ENCODE data around the gene TMEM126B.

Gene TMEM126B

DNA sequence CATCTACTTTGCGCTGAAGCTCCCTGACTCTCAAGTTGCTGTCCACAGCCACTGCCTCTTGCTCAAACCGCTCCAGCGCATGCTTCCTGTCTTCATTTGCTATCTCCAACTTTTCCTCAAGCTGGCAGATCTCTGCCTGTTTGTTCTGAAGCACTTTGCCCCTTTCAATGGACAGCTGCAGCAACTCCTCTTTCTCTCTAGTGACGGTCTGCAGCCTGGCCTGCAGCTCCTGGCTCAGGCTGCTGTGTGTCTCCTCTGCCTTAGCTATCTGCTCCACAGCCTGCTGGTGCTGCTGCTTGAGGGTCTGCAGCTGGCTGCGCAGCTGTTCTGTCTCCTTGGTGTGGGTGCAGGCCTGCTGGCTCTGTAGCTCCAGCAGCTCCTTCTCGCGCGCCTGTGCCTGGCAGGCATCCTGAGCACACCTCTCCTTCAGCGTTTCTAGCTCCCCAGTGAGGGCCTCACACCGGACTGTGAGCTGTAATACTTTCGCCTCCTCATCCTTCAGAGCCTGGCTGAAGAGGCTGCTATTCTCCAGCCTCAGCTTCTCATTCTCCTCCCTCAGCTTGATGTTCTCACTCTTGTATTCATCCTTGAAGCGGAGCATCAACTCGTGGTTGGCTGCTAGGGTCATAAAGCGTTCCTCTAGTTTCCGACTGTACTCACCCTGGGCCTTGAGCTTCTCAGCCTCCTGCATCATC lies 56.9 kb downstream of the TMEM126B start (continued):
- no peak for TF ChIP-seq CSRNP3 (CRISPR knock-in tag; IDR thresholded peaks at IDR 0.05)
- no peak for TF ChIP-seq ZNF8 (CRISPR knock-in tag; IDR thresholded peaks at IDR 0.05)
- no peak for TF ChIP-seq TCF4 (CRISPR knock-in tag; IDR thresholded peaks at IDR 0.05; ENCODE audit: borderline replicate concordance)

- ATAC-seq = peak; percentile 95
- TF ChIP-seq ISL1 (CRISPR knock-in tag; IDR thresholded peaks at IDR 0.05) (no peak), ARNTL (CRISPR knock-in tag; IDR thresholded peaks at IDR 0.05; ENCODE audit: borderline replicate concordance, low read depth) (no peak), ZFP3 (CRISPR knock-in tag; IDR thresholded peaks at IDR 0.05) (no peak), SNAI2 (CRISPR knock-in tag; IDR thresholded peaks at IDR 0.05) (no peak)
Measured at GRCh38 chr11:85685820-85686459, 57.5 kb downstream of the TMEM126B start, which contains the start of gene CCDC89. Gene CCDC89, minus strand, starts transcription at chr11:85686195. Its CDS starts 65 bp downstream, at chr11:85686130.

Data from SK-N-SH treated with all-trans-retinoic acid at 6 μM for 48 hours (cell line).